Measurements from ENCODE around the gene C1QTNF8. TPM values are rescaled to one million over a fixed set of nuclear protein-coding genes. Genes with fewer than 3 reads are reported as not detected.

Gene C1QTNF8
- total and polyA plus RNA-seq, 2 of the 13 experiments (the other 11 are each of a cell fraction or from before 2014, with no cell fraction given): 0.09 TPM; not detected in 1

DNA sequence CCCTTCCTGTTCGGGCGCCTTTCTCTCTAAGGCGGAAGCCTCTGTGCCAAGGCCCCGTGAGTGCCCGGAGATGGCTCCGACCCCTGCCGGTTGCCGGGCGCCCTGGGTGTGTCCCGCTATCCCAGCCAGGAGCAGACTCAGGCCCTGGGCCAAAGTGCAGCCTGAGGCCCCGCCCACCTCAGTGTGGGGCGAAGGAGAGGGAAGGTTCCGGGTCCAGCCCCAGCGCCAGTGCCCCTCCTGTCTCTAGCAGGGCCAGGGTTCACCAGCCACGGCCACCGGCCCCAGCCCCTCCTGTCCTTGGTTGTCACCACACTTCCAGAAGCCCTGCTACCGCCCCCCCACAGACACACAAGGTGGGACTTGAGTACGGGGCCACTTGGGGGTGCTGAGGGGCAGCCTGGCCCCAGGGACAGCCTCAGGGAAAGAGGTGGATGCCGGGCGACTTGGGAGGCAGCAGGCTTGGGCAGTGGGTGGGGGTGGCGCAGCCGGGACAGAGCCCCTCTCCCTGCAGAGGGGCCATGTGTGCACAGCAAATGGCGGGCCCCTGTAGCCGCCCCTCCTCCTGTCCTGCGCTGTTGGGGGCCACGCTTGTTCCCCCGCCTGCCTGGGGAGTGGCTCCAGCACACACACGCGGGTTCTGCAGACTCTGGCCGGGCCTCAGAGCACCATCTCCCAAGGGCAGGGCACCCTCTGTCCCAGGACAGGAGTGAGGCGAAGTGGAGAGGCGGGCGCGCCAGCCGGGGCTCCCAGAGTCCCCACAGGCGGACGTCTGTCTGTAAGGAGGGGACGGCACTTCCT is 6.0 kb downstream of the C1QTNF8 start (continued):
- TF ChIP-seq TFE3 (CRISPR knock-in tag; IDR thresholded peaks at IDR 0.05) (peak; percentile 14), ZNF512B (CRISPR knock-in tag; IDR thresholded peaks at IDR 0.05; ENCODE audit: borderline replicate concordance) (no peak), PITX1 (CRISPR knock-in tag; IDR thresholded peaks at IDR 0.05) (peak; percentile 80), GLMP (CRISPR knock-in tag; IDR thresholded peaks at IDR 0.05; ENCODE audit: borderline replicate concordance) (no peak), CBX1 (IDR thresholded peaks at IDR 0.05; ENCODE audit: low read depth) (no peak), ZSCAN12 (CRISPR knock-in tag; IDR thresholded peaks at IDR 0.05) (peak; percentile 24; the same call in 1 of the 2 replicates), TEAD3 (CRISPR knock-in tag; optimal IDR thresholded peaks at IDR 0.05; ENCODE audit: borderline replicate concordance) (peak; percentile 30), KDM2A (CRISPR knock-in tag; IDR thresholded peaks at IDR 0.05; ENCODE audit: borderline replicate concordance, low read depth) (peak; percentile 92), ZBTB7B (CRISPR knock-in tag; IDR thresholded peaks at IDR 0.05) (peak; percentile 87; the same call in 1 of the 2 replicates), ARID5B (CRISPR knock-in tag; IDR thresholded peaks at IDR 0.05) (peak; percentile 66)
- TF ChIP-seq, protein P1, sequence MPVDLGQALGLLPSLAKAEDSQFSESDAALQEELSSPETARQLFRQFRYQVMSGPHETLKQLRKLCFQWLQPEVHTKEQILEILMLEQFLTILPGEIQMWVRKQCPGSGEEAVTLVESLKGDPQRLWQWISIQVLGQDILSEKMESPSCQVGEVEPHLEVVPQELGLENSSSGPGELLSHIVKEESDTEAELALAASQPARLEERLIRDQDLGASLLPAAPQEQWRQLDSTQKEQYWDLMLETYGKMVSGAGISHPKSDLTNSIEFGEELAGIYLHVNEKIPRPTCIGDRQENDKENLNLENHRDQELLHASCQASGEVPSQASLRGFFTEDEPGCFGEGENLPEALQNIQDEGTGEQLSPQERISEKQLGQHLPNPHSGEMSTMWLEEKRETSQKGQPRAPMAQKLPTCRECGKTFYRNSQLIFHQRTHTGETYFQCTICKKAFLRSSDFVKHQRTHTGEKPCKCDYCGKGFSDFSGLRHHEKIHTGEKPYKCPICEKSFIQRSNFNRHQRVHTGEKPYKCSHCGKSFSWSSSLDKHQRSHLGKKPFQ (CRISPR knock-in tag; IDR thresholded peaks at IDR 0.05; ENCODE audit: insufficient replicate concordance): no peak
- TF ChIP-seq, protein P2, sequence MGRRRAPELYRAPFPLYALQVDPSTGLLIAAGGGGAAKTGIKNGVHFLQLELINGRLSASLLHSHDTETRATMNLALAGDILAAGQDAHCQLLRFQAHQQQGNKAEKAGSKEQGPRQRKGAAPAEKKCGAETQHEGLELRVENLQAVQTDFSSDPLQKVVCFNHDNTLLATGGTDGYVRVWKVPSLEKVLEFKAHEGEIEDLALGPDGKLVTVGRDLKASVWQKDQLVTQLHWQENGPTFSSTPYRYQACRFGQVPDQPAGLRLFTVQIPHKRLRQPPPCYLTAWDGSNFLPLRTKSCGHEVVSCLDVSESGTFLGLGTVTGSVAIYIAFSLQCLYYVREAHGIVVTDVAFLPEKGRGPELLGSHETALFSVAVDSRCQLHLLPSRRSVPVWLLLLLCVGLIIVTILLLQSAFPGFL (CRISPR knock-in tag; IDR thresholded peaks at IDR 0.05): no peak
